NB4 (cell line): ENCODE data around the gene GARRE1.

Experiments
- POLR2A ChIP-seq: IDR thresholded peaks from 2 replicates; pipeline ENCODE4 v1.6.1; 2011; ENCODE audit warnings: mild to moderate bottlenecking; ENCODE audit not compliant: insufficient read length; ENCODE audit errors: extremely low read depth
- TF ChIP-seq, protein P1 (sequence below): IDR thresholded peaks from one replicate; pipeline ENCODE4 v1.5.1; 2012; ENCODE audit warnings: low read depth, low read length

- TF ChIP-seq, protein P1, sequence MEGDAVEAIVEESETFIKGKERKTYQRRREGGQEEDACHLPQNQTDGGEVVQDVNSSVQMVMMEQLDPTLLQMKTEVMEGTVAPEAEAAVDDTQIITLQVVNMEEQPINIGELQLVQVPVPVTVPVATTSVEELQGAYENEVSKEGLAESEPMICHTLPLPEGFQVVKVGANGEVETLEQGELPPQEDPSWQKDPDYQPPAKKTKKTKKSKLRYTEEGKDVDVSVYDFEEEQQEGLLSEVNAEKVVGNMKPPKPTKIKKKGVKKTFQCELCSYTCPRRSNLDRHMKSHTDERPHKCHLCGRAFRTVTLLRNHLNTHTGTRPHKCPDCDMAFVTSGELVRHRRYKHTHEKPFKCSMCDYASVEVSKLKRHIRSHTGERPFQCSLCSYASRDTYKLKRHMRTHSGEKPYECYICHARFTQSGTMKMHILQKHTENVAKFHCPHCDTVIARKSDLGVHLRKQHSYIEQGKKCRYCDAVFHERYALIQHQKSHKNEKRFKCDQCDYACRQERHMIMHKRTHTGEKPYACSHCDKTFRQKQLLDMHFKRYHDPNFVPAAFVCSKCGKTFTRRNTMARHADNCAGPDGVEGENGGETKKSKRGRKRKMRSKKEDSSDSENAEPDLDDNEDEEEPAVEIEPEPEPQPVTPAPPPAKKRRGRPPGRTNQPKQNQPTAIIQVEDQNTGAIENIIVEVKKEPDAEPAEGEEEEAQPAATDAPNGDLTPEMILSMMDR, result no peak
- no peak for TF ChIP-seq POLR2A
Measured at GRCh38 chr19:34213283-34213682, 41.1 kb upstream of the GARRE1 start.
